HS-27A (cell line): ENCODE results near the gene CNTNAP5.

Source experiments
- DNase-seq: peaks from one replicate; pipeline ENCODE4 v3.0.0-alpha.2; 2012; ENCODE audit warnings: low read depth, missing footprints

CNTNAP5 gene

GRCh38 chr2:124264551-124265091 is 239.5 kb downstream of the CNTNAP5 start:
- no peak for DNase-seq

GRCh38 chr2:124267794-124268193 is 242.7 kb downstream of the CNTNAP5 start:
- no peak for DNase-seq

- DNase-seq, result no peak
These were observed 244.3 kb downstream of the CNTNAP5 start for GRCh38 chr2:124269348-124269747.

GRCh38 chr2:124272261-124272841 is 247.3 kb downstream of the CNTNAP5 start:
- no peak for DNase-seq

GRCh38 chr2:124281541-124281940 is 256.5 kb downstream of the CNTNAP5 start:
- DNase-seq, result no peak

- DNase-seq, result no peak
These were observed 258.0 kb downstream of the CNTNAP5 start for GRCh38 chr2:124283096-124283495.

GRCh38 chr2:124286089-124286783 is 261.1 kb downstream of the CNTNAP5 start:
- DNase-seq, result no peak

- DNase-seq, result no peak
These were observed 264.0 kb downstream of the CNTNAP5 start for GRCh38 chr2:124289060-124289459.

- no peak for DNase-seq
These were observed 264.5 kb downstream of the CNTNAP5 start for GRCh38 chr2:124289615-124290014.

- DNase-seq, result no peak
These were observed 271.4 kb downstream of the CNTNAP5 start for GRCh38 chr2:124296470-124296869.

GRCh38 chr2:124301915-124302314 is 276.8 kb downstream of the CNTNAP5 start:
- DNase-seq, result no peak

- no peak for DNase-seq
These were observed 283.4 kb downstream of the CNTNAP5 start for GRCh38 chr2:124308319-124309062.

GRCh38 chr2:124309563-124310138 is 284.6 kb downstream of the CNTNAP5 start:
- DNase-seq, result no peak

GRCh38 chr2:124310671-124311070 is 285.6 kb downstream of the CNTNAP5 start:
- DNase-seq, result no peak

GRCh38 chr2:124314084-124314483 is 289.0 kb downstream of the CNTNAP5 start:
- DNase-seq, result no peak

GRCh38 chr2:124315221-124315880 is 290.3 kb downstream of the CNTNAP5 start:
- DNase-seq, result no peak

- no peak for DNase-seq
These were observed 291.0 kb downstream of the CNTNAP5 start for GRCh38 chr2:124316133-124316532.

- DNase-seq, result no peak
These were observed 292.0 kb downstream of the CNTNAP5 start for GRCh38 chr2:124316881-124317605.

GRCh38 chr2:124317628-124318027 is 292.5 kb downstream of the CNTNAP5 start:
- DNase-seq, result no peak

GRCh38 chr2:124318913-124319312 is 293.8 kb downstream of the CNTNAP5 start:
- DNase-seq, result no peak

GRCh38 chr2:124319577-124319976 is 294.5 kb downstream of the CNTNAP5 start:
- no peak for DNase-seq
